NCI-H2029 treated with DMSO at 0.1 percent for 48 hours (cell line): ENCODE data around the gene GPS1.

Experiments used
- DNase-seq: peaks from one replicate; lab custom pipeline; 2025; lab: John Stamatoyannopoulos, UW

The GPS1 gene

DNA sequence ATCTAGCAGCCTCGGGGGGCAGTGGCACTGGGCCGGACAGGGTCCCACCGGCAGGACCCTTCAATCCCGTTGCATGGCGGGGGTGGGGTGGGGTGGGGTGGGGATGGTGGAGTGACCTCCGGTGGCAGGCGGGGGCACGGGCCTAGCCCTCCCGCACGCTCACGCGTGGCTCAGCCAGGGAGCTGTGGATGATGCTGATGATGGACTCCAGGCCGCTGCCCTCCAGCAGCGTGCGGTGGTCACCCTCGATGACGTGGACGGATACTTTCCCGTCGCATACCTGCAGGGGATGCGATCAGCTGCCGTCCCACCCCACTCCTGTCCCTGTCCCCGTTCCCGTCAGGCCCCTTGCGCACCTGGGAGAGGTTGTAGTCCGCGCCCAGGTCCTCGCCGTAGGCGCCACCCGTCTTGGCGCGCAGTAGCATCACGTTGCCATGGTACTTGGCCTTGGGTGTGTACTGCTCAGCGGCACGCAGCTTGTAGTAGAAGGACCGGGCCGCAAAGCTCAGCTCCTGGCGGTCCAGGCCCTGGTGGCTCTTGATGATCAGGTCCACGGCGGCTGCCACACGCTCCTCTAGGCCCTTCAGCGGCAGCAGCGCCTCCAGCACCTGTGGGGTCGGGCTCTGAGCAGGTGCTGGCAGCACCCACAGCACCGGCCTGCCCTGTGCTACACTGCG is 27.4 kb downstream of the GPS1 start:
- no peak for DNase-seq

DNA sequence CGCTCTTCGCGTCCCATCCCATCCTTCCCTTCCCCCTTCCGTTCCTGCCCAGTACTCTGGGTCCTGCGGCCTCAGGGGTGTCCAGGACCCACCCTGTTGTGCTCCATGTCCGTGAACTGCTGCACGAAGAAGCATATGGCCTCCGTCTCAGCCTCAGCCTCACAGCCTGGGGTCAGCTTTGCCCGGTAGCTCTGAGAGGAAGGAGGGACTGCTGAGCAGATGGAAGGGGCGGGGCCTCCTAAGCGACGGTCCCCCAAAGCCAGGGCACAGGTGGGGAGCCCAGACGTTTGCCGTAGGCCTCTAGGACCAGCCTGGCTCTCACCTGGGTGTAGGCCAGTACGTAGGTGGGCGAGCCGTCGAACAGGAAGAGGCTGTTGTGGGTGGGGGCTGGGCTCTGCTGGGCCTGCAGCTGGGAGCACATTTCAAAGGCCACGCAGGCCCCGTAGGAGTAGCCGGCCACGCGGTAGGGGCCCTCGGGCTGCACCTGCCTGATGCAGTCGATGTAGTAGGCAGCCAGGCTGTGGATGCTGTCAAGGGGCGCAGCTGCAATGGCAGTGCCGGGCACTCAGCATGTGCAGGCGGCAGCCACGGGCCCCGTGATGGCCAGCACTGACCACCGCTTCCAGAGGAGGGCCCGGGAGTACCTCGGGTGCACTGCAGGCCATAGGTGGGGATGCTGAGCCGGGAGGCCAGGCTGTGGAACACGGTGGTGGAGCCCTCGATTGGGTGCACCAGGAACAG is 28.5 kb downstream of the GPS1 start:
- DNase-seq: no peak

DNA sequence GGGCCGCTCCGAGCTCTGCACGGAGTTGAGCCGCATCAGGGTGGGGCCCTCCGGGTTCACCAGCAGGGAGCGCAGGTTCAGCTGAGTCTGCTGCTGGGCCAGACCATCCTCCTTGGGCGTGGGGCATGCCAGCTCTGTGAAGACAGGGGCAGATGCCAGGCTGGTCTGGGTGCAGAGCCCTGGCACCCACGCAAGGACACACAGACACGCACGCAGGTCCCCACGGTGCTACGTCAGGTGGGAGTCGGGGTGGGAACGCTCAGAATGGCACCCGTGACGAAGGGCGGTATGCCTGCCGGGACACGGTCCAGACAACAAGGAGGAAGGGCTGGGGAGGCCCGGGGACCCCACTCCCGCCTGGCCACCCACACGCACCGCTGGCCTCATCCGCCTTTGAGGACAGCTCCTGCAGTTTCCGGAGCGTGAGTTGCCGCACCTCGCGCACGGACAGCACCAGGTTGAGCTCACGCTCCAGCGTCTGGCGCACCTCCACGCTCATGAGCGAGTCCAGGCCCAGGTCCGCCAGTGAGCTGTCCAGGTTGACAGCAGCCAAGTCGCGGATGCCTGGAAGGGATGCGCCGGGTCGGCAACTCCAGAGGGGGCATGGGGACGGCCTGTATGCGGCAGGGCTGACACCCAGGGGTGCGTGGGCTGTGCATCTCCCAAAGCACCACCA is 29.2 kb downstream of the GPS1 start:
- DNase-seq: no peak

DNA sequence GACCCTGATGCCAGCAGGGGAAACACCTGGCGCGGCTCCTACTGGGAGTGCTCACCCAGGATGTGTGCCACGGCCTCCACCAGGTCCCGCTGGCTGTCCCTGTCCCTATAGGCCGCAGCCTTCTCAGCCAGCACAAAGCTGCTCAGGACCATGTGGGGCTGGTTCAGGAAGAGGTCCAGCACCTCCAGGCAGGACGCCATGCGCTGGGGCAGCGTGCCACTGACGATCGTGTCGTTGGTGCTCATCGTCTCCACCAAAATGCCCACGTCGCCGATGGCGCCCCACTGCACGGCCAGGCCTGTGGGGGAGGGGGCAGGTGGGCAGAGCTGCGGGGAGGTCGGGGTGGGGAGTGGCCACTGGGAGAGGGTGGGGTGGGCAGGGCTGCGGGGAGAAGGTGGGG is 29.8 kb downstream of the GPS1 start:
- no peak for DNase-seq

DNA sequence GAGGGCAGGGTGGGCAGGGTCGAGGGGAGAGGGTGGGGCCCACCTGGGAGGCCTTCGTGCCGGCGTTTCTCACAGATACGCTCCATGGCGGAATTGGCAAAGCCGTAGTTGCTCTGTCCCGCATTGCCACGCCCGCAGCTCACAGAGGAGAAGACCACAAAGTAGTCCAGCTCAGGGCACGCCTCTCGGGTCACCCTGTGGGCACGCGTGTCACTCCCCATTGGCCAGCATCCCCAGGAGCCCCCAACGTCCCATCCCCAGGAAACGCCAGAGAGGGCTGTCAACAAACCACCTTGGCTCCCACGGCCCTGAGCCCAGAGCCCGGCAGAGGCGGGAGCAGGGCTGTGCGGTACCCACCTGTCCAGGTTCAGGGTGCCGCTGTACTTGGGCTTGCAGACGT is 30.3 kb downstream of the GPS1 start:
- no peak for DNase-seq

DNA sequence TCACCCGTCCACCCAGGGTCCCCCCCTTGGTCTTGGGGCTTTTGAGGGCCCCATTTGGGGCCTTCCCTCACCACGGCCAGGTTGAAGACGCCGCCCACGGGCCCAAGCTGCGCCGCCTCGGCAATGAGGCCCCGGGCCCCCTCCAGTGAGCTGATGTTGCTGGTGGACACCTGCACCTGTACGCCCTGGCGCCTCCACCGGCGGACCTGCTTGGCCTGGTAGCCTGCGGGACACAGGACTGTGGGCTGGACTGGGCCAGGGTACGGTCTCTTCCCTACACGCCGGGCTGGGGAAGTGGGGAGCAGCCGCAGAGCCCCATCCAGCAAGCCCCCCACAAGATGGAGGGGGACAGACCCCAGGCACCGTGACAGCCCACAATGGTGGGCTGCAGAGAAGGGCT is 30.8 kb downstream of the GPS1 start:
- no peak for DNase-seq

DNA sequence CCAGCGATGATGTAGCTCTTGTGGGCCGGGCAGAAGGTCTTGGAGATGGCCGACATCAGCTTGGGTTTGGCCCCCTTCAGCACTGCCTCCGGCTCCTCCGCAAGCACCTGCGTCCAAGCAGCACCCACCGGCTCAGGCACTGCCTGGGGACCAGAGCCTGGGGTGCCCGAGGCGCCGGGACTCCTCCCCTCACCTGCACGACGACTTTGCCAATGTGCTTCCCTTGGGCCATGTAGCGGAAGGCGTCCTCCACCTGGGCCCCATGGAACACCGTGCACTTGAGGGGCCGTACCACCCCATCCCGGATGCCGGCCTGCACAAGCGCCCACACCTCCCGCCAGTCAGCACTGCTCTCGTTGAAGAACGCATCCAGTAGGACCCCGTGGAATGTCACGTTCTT is 31.3 kb downstream of the GPS1 start:
- no peak for DNase-seq

DNA sequence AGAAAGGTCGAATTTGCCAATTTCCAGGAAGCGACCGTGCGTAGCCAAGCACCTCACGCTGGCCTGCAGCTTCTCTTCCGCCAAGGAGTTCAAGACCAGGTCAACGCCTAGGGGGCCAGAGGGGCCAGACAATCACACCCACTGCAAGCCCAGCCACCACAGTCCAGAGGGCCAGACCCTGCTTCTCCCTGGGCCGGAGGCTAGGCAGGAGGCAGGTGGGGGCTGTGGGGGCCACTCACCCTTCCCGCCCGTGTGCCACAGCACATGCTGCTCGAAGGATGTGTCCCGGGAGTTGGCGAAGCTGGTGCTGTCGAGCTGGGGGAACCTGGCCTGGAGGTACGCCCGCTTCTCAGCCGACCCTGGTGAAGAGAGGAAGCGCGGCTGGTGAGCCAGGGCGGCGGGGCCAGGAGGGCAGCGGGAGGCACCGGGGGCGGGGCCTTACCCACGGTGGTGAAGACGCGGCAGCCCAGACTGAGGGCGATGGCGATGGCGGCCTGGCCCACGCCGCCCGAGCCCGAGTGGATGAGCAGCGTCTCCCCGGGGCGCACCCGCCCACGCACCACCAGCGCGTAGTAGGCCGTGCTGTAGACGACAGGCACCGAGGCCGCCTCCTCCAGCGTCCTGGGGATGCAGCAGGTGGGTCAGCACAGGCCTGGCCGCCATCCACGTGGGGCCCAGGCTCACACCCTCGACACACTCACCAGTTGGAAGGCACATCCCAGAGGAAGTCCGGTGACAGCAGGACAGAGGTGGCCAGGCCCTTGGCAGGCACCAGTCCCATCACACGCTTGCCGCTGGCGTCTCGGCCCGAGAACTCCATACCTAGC is 32.0 kb downstream of the GPS1 start:
- DNase-seq: no peak

DNA sequence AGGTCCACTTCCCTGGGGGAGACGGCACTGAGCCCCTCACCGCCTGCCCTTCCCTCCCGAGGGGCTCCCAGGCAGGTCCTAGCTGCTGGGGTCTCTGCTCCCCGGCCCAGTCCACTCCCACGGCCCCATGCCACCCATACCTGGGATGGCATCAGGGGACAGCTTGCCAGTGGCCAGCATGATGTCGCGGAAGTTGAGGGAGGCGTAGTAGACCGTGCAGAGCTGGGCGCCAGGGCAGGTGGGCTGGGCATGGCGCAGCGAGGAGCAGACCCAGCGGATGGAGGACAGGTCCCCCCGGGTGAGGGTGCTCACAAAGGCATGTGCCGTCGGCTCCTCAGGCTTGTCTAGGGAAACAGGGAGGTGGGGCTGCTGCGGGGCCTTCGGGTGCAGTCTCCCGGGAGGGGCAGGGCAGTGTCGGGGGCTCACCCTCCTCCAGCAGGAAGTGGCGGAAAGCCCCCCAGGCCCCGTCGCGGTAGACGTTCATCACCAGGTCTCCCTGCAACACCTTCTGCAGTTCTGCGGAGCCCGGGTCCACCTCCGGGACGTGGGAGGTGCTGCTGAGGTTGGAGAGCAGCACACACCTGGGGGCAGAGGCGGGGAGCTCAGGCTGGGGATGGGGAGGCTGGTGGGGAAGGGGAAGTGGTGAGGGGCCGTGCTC is 32.8 kb downstream of the GPS1 start:
- no peak for DNase-seq

DNA sequence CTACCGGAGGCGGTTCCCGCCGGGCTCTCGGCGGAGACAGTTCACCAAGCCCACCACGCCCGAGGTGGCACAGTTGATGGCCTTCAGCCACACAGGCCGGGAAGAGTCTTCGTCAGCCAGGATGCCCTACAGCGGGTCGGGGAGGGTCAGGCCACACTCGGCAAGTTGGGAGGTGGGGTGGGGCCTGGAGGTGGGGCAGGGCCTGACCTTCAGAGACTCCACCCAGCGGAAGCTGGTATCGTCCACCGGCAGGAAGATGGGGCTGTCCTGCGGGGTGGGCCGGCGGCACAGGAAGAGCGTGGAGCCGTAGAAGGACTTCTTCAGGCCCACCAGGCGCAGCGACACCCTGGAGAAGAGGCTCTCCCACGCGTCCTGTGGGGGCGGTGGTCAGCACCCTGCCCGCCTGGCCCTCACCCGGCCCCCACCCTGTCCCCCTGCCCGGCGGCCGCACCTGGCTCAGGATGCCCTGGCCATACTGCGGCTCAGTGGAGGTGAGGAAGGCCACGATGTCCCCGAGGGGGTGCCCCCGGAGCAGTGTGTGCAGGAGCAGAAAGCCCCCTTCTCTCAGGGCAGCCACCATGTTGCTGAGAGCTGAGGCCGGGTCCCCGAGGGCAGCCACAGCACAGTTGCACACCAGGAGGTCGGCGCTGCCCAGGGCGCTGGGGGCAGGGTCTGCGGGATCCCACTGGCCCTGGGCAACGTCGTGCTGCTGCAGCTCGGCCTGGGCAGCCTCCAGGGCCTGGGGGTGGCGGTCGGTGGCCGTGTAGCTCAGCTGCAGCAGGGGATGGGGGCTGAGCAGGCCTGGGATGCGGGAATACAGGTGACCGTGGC is 33.5 kb downstream of the GPS1 start:
- no peak for DNase-seq

DNA sequence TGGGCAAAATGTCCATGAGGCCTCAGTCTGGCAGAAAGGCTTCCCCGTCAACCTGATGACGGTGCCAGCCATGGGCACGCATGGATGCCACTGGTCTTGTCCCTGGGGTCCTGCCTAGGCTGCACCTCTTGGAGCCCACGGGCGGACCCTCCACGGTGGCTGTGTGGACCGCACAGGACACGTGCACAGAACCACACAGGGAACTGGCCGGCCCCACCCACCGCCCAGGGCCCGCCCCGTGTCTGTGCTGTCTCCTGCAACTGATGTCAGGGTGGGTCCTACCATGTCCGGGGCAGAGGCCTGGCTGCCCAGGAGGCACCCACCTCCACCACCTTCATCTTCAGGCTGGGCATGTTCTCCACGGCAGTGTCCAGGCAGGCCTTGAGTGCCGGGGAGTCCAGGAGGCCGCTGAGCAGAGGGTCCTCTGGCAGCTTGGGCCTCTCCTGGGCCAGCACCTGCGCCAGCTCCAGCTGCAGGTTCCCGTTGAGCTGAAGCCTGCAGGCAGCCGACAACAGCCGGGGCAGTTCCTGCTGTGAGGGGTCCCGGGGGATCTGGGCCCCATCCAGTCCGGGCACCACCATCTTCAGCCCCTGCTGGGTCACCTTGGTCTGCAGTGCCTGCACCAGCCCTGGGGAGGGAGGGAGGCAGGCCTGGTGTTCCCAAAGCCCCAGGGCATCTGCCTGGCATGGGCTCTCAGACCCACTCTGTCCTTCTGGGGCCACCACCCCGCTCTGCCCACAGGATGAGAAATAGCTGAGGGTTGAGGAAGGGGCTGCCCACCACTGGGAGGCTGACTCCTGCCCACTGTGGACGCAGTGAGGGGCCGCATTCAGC is 34.5 kb downstream of the GPS1 start:
- DNase-seq: no peak

DNA sequence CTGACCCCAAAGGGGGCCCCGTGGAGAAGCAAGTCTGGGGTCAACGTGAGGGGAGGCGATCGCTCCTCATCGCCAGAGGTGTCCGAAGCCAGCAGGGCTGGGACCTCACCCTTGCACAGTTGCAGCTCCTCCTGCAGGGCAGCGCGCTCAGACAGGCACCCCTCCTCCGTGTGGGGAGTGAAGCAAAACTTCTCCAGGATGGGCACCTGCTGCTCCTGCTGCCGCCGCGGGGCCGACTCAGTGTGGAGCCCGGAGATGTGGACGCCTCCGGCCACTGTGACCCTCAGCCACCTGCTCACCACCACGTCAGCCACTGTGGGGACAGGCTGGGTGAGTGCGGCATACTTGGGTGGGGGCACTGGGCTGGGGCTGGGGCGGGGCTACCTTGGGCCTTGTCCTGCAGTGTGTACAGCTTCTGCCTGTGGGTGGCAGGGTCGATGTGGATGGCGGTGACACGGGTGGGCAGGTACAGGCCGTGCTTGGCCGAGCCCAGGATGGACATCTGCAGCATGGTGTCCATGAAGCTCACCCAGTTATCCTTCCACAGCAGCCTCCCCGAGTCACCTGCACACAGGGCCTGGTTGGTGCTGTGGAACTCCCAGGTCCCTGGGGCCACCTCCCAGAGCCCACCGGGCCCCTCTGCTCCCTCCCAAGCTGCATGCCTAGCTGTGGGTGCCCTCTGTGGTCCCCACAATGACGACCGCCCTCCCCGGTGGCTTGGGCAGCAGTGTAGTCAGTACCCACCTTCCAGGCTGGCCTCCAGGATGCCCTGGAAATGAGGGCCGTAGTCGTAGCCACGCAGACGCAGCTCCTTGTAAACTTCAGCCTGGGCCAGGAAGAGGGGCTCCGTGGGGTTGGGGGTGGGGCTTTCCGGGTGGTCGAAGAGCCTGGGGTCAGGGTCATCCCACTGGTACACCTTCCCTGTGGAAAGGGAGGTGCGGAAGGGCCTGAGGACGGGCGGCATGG is 35.5 kb downstream of the GPS1 start:
- no peak for DNase-seq

DNA sequence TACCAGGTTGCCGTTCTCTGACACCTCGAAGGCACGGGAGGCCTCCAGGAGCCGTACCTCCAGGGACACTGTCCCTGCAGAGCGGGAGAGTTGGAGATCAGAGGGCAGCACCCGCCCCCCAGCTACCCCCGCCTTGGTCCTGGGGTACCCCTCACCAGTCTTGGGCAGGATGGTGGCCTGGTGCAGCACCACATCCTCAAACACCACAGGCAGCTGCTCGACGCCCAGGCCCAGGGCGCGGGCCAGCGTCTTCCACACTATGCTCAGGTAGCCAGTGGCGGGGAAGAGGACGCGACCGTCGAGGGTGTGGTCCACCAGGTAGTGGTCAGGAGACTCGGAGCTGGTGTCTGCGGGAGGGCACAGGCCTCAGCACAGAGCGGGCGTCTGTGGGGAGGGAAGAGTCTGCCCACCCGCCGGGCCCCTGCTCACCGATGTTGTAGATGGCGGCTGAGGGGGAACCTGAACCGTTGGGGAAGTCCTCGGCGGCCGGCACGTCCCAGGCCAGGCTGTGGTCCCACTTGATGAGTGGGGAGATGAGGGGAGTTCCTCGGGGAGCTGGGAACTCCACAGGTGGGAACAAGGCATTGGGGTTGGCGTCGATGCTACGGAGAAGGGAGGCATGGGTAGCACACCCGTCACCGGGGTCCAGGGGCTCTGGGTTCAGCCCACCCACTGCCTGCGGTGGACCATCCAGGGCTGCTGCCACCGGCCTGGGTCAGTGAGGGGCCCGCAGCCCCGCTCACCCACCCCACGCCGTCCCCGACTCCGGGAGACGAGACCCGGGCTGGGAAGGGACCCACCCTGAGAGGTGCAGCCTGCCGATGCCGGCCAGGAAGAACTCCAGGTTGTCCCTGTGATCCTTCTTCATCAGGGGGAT is 36.5 kb downstream of the GPS1 start:
- no peak for DNase-seq

DNA sequence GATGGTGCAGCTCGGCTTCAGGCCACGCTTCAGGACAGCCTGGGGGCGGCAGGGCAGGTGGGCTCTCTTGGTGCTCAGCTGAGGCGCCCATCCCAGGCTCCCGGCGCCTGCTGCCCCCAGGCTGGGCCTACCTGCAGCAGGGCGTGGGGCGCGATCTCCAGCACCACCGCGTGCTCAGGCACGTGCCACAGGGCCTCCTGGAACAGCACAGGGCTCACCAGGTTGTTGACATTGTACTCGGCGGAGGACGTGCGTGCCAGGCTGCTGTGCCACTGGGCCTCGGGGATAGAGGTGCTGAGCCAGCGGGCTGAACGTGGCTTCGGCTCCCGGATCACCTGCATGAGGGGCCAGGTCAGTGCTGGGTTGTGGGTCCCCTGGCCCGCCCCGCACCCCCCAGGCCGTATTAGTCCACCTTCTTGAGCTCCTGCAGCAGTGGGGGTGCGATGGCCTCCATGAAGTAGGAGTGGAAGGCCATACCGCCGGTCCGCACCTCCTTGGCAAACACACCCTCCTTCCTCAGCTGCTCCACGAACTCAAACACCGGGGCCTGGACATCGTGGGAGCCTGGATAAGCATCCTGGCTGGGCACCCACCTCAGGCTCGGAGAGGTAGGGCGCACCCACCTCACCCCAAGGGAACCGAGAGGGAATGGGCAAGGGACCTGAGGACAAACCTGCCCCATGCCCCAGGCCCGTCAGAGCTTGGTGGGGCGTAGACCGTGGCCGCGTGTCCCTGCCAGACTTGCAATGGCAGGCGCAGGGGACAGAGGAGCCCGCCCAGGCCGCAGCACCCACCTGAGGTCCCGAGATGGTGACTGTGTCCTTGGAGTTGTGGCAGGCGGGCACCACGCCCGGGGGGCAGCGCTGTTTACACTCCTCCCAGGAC is 37.4 kb downstream of the GPS1 start:
- no peak for DNase-seq

DNA sequence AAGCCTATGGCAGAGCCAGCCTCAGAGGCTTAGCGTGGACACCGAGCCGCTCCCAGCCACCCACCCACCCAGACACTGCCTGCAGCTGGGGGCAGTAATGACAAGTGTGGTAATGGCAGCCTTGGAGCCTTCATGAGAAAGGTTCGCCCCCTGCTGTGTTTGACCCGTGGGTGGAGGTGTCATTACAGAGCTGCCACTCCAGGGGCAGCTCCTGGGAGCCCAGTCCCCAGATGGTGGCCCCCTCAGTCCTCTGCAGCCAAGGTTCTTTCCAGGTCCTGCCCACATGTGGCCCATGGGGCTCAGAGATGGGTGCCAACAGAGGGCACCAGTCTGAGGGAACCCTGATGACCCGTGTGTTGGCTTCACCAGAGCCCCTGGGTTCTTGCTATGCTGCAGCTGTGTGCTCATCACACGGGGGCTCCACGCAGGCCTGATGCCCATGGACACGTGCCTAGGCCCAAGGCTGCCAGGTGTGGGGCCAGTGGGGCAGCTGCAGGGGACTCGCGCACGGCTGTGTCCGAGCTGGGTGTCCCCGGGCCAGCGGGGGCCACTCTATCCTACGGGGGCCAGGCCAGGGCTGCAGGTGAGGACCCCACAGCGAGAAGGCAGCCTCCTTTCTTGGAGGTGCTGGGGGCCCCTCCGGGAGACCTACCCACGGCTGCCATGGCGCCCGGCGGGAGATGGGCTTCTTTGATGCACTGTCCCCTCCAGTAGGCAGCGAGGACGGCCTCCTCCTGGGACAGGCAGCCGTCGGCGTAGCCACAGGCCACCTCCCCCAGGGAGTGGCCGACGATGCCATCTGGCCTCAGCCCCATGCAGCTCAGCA is 38.2 kb downstream of the GPS1 start:
- no peak for DNase-seq
